GM21529 (cell line): ENCODE measurements around the gene MAMDC2.

Experiments used
- ATAC-seq: cut with Tn5 transposase; IDR thresholded peaks from one replicate; pipeline ENCODE4 v1.9.1; 2021; ENCODE audit not compliant: unreplicated experiment

Gene MAMDC2

GRCh38 chr9:70060883-70061507 lies 17.3 kb downstream of the MAMDC2 start:
- ATAC-seq, result peak; percentile 95

- no peak for ATAC-seq
These were observed 18.1 kb downstream of the MAMDC2 start for GRCh38 chr9:70061776-70062175.

GRCh38 chr9:70064496-70064895 lies 20.8 kb downstream of the MAMDC2 start:
- ATAC-seq, result no peak

- ATAC-seq, result no peak
These were observed 21.9 kb downstream of the MAMDC2 start for GRCh38 chr9:70065572-70065971.

GRCh38 chr9:70066418-70066817 lies 22.8 kb downstream of the MAMDC2 start:
- ATAC-seq, result no peak

GRCh38 chr9:70066874-70067273 lies 23.2 kb downstream of the MAMDC2 start:
- no peak for ATAC-seq

- no peak for ATAC-seq
These were observed 26.1 kb downstream of the MAMDC2 start for GRCh38 chr9:70069704-70070103.

GRCh38 chr9:70073193-70073592 lies 29.5 kb downstream of the MAMDC2 start:
- ATAC-seq, result no peak

- no peak for ATAC-seq
These were observed 30.1 kb downstream of the MAMDC2 start for GRCh38 chr9:70073756-70074155.

- no peak for ATAC-seq
These were observed 33.0 kb downstream of the MAMDC2 start for GRCh38 chr9:70076678-70077077.

GRCh38 chr9:70079417-70080037 lies 35.9 kb downstream of the MAMDC2 start:
- no peak for ATAC-seq

- ATAC-seq, result no peak
These were observed 37.0 kb downstream of the MAMDC2 start for GRCh38 chr9:70080481-70081119.

- ATAC-seq, result no peak
These were observed 37.5 kb downstream of the MAMDC2 start for GRCh38 chr9:70081120-70081495.

- ATAC-seq, result no peak
These were observed 39.8 kb downstream of the MAMDC2 start for GRCh38 chr9:70083429-70083828.

- no peak for ATAC-seq
These were observed 41.6 kb downstream of the MAMDC2 start for GRCh38 chr9:70085241-70085640.

- no peak for ATAC-seq
These were observed 47.5 kb downstream of the MAMDC2 start for GRCh38 chr9:70091103-70091502.

GRCh38 chr9:70091572-70091971 lies 47.9 kb downstream of the MAMDC2 start:
- no peak for ATAC-seq

- no peak for ATAC-seq
These were observed 48.5 kb downstream of the MAMDC2 start for GRCh38 chr9:70092190-70092589.

- ATAC-seq, result no peak
These were observed 49.4 kb downstream of the MAMDC2 start for GRCh38 chr9:70093095-70093494.

GRCh38 chr9:70093944-70094343 lies 50.3 kb downstream of the MAMDC2 start:
- no peak for ATAC-seq

- ATAC-seq, result no peak
These were observed 51.1 kb downstream of the MAMDC2 start for GRCh38 chr9:70094747-70095146.

- no peak for ATAC-seq
These were observed 53.5 kb downstream of the MAMDC2 start for GRCh38 chr9:70097187-70097586.

- no peak for ATAC-seq
These were observed 56.7 kb downstream of the MAMDC2 start for GRCh38 chr9:70100362-70100761.
